Islet precursor cell (in vitro differentiated cells): Measurements from ENCODE around the gene MAST2.
"Not testable (repeated sequence)": the region's sequence is repeated elsewhere in the genome, so short reads cannot be mapped to it uniquely, and the experiment has no call there.

Source experiments
- DNase-seq: peaks from one replicate; pipeline ENCODE4 v3.0.0-alpha.2; 2018

The MAST2 gene

DNA sequence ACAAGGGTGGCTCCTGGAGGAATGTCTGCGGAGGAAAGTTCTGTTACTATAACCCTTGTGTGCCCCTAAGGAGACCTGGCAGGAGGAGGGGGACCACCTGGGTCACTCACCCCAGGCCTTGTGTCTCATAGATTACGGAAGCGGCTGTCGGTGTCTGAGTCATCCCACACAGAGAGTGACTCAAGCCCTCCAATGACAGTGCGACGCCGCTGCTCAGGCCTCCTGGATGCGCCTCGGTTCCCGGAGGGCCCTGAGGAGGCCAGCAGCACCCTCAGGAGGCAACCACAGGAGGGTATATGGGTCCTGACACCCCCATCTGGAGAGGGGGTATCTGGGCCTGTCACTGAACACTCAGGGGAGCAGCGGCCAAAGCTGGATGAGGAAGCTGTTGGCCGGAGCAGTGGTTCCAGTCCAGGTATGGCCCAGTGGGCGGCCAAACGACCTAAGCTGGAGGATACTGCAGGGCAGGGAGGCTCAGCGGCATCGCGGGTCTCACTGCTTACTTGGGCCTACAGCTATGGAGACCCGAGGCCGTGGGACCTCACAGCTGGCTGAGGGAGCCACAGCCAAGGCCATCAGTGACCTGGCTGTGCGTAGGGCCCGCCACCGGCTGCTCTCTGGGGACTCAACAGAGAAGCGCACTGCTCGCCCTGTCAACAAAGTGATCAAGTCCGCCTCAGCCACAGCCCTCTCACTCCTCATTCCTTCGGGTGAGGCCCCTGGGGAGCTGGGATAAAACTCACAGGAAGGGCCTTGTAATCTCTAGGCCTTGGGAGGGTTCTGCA lies 227.7 kb downstream of the MAST2 start:
- peak; percentile 45 for DNase-seq

DNA sequence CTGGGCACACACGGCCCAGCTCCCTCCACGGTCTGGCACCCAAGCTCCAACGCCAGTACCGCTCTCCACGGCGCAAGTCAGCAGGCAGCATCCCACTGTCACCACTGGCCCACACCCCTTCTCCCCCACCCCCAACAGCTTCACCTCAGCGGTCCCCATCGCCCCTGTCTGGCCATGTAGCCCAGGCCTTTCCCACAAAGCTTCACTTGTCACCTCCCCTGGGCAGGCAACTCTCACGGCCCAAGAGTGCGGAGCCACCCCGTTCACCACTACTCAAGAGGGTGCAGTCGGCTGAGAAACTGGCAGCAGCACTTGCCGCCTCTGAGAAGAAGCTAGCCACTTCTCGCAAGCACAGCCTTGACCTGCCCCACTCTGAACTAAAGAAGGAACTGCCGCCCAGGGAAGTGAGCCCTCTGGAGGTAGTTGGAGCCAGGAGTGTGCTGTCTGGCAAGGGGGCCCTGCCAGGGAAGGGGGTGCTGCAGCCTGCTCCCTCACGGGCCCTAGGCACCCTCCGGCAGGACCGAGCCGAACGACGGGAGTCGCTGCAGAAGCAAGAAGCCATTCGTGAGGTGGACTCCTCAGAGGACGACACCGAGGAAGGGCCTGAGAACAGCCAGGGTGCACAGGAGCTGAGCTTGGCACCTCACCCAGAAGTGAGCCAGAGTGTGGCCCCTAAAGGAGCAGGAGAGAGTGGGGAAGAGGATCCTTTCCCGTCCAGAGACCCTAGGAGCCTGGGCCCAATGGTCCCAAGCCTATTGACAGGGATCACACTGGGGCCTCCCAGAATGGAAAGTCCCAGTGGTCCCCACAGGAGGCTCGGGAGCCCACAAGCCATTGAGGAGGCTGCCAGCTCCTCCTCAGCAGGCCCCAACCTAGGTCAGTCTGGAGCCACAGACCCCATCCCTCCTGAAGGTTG lies 231.4 kb downstream of the MAST2 start:
- DNase-seq: no peak

DNA sequence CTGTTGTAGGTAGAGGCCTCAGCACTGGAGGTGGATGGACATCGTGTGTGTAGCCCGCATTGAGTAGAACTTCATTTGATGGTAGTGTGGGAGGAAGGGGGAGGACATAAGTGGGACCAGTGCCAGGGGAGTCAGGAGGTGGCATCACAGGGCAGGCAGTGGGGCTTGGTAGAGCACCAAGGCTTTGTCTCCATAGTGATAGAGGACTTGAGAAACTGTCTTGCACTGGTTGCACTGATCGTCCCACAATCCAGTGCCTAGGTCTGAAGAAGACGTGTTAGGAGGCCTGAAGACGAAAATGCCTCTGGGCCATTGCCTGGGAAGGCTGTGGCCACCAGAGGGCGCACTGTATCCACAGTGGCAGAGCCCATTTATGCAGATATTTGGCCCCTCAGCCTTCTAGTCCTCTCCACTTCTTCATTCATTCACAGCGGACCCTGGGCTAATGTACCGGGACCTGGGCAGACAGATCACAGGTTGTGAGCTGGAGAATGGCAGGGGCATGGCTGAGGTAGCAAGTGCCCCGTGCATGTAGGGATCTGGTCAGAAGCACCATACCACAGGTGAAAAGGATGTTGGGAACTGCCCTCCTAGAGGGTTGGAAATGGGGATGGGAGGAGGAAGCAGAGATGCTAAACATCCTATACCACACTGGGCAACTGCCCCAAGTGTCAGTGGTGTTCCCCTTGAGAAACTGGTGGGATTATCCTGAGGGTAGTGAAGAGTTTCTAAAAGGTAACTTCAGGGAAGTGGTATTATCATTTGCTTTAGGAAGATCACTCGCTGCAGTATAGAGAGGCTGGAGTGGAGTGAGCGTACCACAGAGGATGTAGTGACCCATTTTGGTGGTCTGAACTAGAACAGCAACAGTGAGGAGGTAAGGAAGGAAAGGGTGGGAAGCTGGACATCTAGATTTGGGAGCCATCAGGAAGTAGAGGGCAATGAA lies 233.8 kb downstream of the MAST2 start:
- peak; percentile 90 for DNase-seq

DNA sequence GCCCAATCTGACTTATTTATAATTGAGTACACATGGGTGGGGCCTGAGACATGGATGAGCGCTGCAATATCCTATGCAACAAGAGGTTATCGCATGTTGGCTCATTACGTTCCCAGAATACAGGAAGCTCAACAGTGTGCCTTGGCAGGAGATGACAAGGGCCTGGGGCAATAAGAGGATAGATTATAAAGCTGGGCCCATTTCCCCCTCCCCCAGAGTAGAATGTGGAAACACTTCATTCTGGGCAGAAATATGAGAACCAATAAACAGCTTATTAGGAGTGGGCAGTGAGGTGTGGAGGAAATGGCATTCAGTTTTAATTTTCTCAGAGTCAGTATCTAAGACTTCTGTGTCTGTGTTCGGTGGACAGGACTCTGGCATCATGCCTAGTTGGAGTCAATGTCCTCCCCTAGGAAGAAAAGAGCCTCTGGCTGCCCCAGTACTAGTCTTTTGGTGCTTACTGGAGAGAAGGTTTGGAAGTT lies 236.2 kb downstream of the MAST2 start:
- no peak for DNase-seq

DNA sequence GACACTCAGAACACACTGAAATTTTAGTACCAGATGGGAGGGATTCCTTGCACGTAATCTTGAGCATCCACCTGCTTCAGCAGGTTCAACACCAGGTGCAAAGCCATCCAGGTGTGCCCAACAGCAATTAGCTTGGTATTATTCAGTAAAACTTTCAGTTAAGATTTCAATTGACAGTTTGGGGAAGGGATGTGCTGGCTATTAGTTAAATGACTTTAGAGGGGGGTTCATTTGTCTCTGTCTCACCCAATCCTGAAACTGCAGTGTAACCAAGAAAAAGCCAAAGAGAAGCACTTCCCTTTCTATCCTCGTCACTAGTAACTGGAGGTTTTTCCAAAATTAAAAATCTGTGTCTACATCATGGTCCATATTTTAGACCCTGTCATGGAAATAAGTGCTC lies 238.1 kb downstream of the MAST2 start:
- no peak for DNase-seq

DNA sequence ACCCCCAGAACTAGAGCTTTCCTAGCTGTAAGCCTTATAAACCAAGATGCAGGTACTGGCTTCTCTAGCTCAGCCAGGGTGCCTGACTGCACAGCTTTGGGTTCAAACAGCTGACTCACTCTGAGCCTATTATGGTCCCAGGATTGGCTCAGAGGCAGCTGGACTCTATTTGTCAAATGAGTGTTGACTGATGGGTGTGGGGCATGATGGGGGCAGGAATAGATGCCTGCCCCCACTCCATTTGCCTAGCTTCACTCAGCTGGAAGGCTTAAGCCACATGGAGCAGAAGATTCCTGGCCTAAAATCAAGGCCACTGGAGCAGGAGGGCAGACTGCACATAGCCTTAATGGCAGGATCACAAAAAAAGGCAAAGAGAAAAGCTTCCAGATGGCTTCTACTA lies 238.6 kb downstream of the MAST2 start:
- no peak for DNase-seq

- peak; percentile 79 for DNase-seq
These were observed 240.1 kb downstream of the MAST2 start for GRCh38 chr1:46043458-46044017.

DNA sequence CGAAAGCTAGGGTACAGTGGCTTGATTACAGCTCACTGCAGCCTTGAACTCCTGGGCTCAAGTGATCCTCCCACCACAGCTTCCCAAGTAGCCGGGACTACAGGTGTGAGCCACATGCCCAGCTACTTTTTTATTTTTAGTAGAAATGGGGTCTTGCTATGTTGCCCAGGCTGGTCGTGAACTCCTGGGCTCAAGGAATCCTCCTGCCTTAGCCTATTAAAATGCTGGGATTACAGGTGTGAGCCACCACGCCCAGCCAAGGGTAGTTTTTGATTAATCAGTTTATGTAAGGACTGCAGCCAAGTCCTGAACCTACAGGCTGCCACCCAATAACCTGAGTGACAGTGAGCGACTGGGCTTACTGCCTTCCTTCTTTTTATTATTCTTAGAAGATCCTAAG lies 240.7 kb downstream of the MAST2 start:
- no peak for DNase-seq

GRCh38 chr1:46053734-46054133 lies 250.3 kb downstream of the MAST2 start:
- DNase-seq: no peak

- DNase-seq: no peak
These were observed 252.9 kb downstream of the MAST2 start for GRCh38 chr1:46056325-46056724.

DNA sequence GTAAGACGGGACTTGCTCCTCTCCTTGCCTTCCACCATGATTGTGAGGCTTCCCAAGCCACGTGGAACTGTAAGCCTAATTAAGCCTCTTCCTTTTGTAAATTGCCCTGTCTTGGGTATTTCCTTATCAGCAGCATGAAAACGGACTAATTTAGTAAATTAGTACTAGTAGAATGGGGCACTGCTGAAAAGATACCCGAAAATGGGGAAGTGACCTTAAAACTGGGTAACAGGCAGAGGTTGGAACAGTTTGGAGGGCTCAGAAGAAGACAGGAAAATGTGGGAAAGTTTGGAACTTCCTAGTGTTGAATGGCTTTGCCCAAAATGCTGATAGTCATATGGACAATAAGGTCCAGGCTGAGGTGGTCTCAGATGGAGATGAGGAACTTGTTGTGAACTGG lies 253.8 kb downstream of the MAST2 start:
- not testable (repeated sequence) for DNase-seq

GRCh38 chr1:46057781-46058180 lies 254.4 kb downstream of the MAST2 start:
- DNase-seq: no peak

GRCh38 chr1:46058936-46059335 lies 255.5 kb downstream of the MAST2 start:
- no peak for DNase-seq

DNA sequence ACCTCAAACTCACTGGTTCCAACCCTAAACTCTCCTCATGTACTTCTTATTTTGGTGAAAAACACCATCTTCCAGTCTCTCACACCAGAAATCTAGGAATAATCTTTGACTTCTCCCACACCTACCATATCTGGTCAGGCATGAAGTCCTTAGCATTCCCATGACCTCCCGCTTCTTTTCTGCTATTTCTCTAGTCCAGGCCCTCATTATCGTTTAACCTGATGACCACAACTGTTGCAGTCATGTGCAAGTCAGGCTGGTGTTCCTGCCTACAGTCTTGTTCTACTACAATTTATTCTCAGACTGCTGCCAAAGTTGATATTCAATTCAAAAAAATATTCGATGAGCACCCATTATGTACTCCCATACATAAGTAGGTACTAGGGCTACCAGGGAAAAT lies 257.7 kb downstream of the MAST2 start:
- no peak for DNase-seq

DNA sequence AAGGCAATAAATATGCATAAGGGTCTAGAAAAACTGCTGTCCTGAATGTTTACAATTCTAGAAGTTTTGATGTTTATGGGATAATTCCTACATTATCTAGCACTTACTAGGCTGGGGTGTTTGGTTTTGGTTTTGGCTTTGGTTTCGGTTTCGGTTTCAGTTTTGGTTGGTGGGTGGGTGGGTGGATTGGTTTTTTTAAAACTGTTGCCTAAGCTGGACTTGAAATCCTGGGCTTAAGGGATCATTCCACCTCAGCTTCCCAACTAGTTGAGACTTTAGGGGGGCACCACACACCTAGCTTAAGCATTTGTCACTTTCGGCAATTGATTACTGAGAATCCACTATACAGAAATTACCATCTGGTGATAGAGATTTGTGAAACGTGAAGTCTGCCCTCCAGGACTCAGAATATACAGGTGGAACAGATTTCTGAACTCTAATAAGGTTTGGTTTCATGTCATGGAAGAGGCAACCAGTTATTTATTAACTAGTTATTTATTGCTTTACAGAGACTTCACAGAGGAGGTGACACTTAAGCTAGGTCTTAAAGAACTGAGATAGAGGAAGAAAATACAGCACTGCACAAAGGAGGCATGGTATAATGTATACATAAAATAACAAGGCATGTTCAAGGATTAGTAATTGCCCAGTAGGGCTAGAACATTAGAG lies 259.4 kb downstream of the MAST2 start:
- DNase-seq: no peak

- DNase-seq: no peak
These were observed 261.3 kb downstream of the MAST2 start for GRCh38 chr1:46064708-46065107.

- DNase-seq: no peak
These were observed 262.0 kb downstream of the MAST2 start for GRCh38 chr1:46065405-46065804.

- no peak for DNase-seq
These were observed 264.2 kb downstream of the MAST2 start for GRCh38 chr1:46067652-46068051.

DNA sequence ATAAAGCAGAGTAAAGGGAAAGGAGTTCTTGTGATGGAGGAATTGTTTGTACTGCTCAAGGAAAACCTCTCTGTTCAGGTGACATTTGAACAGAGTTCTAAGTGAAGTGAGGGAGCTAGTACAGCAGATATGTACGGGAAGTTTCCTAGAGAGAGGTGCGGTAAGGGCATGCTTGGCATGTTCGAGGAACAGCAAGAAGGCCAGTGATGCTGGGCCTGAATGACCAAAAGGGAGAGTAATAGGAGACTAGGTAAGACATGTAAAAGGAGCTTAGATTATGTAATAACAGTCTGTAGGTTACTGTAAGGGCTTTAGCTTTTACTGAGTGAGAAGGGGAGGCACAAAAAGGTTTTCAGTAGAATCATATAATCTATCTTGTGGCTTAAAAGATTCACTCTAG lies 265.1 kb downstream of the MAST2 start:
- DNase-seq: no peak

DNA sequence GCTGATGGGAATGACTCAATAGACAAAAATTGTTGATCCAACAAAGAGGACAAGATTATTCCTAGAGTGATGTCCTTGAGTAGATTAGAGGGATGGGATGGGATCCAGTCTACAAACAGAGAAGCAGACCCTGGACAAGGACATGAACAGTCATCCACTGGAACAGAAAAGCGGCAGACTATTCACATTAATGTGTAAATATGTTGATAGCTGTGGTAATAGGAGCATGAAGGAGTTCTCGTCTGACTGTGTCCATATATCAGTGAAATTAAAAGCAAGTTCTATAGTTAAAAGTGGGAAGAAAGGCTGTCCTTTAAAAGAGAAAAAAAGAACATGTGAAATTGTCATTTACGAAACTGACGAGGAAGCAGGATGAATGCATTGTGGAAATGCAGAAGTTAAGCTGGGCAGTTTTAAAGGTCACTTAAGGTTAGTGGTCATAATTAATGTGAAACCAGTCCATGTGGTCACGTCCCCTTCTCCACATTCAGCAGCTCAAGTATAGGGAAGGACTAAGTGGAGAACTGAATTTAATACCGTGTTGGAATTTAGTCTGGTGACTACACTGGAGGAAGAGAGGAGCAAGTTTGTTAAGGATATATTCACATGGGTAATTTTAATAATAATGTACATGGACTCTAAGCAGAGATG lies 266.9 kb downstream of the MAST2 start:
- DNase-seq: no peak

GRCh38 chr1:46072975-46073374 lies 269.6 kb downstream of the MAST2 start:
- DNase-seq: no peak
